Thyroid gland (tissue), 4 donors: Measurements from ENCODE around the gene CCSER1. TPM values are rescaled to one million over a fixed set of nuclear protein-coding genes. Genes with fewer than 3 reads are reported as not detected.

ENCODE experiments used
- DNase-seq, 2 donors: peaks; one replicate each; pipeline ENCODE4 v3.0.0-alpha.2; 2019
- H3K27ac ChIP-seq, 3 donors: fragments of 200-600 bp; sonication (generic); 1 replicate in 2 of 3; 2 replicates in 1 of 3; pipeline ENCODE4 v1.5.1; 2016 to 2019; ENCODE audit warnings: mild to moderate bottlenecking in 1 of 3, moderate library complexity in 1 of 3
- H3K27me3 ChIP-seq: fragments of 200-600 bp; sonication (generic); one replicate; pipeline ENCODE4 v1.5.1; 2019
- H3K36me3 ChIP-seq, 2 donors: fragments of 200-600 bp; sonication (generic); one replicate each; pipeline ENCODE4 v1.5.1; 2016 to 2019
- H3K4me1 ChIP-seq, 2 donors: fragments of 200-600 bp; sonication (generic); one replicate each; pipeline ENCODE4 v1.5.1; 2017 to 2019
- H3K4me3 ChIP-seq, 3 donors: fragments of 200-600 bp; sonication (generic); replicated peaks in 1 of 3; 1 replicate in 2 of 3; 2 replicates in 1 of 3; pipeline ENCODE4 v1.5.1; 2016; ENCODE audit warnings: mild to moderate bottlenecking in 1 of 3
- H3K9me3 ChIP-seq: fragments of 200-600 bp; sonication (generic); one replicate; pipeline ENCODE4 v1.5.1; 2017
- CTCF ChIP-seq, 6 experiments: fragments of 200-600 bp in 3 of 6; fragments of 450-650 bp in 3 of 6; sonication (generic) in 3 of 6; IDR thresholded peaks; one replicate each; pipeline ENCODE4 v1.5.1; 2016 to 2019; ENCODE audit warnings: antibody characterized with exemption in 6 of 6, mild to moderate bottlenecking in 2 of 6, inconsistent platforms in 1 of 6, moderate library complexity in 1 of 6
- POLR2A ChIP-seq, 2 donors: fragments of 450-650 bp; IDR thresholded peaks; one replicate each; pipeline ENCODE4 v1.6.1; 2017; ENCODE audit warnings: antibody characterized with exemption in 2 of 2, mild to moderate bottlenecking in 2 of 2, moderate library complexity in 1 of 2
- WGBS, 2 donors: methylation state at CpG; one replicate each; pipeline ENCODE4 v1.1.5; 2017; 5-methylcytosine and 5-hydroxymethylcytosine counted together
- intact Hi-C: fragments of 100-400 bp; cut with DNase I; formaldehyde crosslinking; loops from one replicate; pipeline ENCODE4 v1.15.1; 2023
- total RNA-seq, 4 donors: library from RNA; depleted of rRNA; stranded (reverse); fragments of >200 nt; gene quantifications; one replicate each; pipeline ENCODE4 v1.2.3, GENCODE V29; 2016

CCSER1 gene
- total RNA-seq, 4 donors from 2014 or later, result 37.7 to 52.3 (median 43.3) TPM

- no peak for TF ChIP-seq CTCF (IDR thresholded peaks at IDR 0.05)
- no peak for TF ChIP-seq POLR2A (IDR thresholded peaks at IDR 0.05)
These were observed 1157.3 kb downstream of the CCSER1 start for GRCh38 chr4:91284480-91284879.

GRCh38 chr4:91285487-91285886 is 1158.3 kb downstream of the CCSER1 start:
- Histone ChIP-seq H3K27me3 (no peaks in the 10 kb centered on the region), H3K27ac (no peak overlapping the region), H3K4me1 (no peaks in the 10 kb centered on the region), H3K36me3 (no peaks in the 10 kb centered on the region), H3K4me3 (no peak overlapping the region), H3K9me3 (no peaks in the 10 kb centered on the region)
- no peak for DNase-seq
- WGBS, 2 donors, result 91 to 94% methylated on average over 2 of the region's 2 CpGs
- intact Hi-C loops, result no loop called here
- TF ChIP-seq CTCF (IDR thresholded peaks at IDR 0.05) (no peak), POLR2A (IDR thresholded peaks at IDR 0.05) (no peak)

More at GRCh38 chr4:91284480-91284879, 1157.3 kb downstream of the CCSER1 start:
- H3K36me3 ChIP-seq, result no peaks in the 10 kb centered on the region
- WGBS, 2 donors, result 89 to 95% methylated on average over 3 of the region's 3 CpGs
- H3K27me3 ChIP-seq, result no peaks in the 10 kb centered on the region
- H3K4me3 ChIP-seq, result no peak overlapping the region
- no peaks in the 10 kb centered on the region for H3K4me1 ChIP-seq
- H3K9me3 ChIP-seq, result no peaks in the 10 kb centered on the region
- no peak overlapping the region for H3K27ac ChIP-seq
- DNase-seq, result no peak
- intact Hi-C loops, result no loop called here

- intact Hi-C loops, result no loop called here
- H3K27ac ChIP-seq, result no peak overlapping the region
- no peaks in the 10 kb centered on the region for H3K4me1 ChIP-seq
- H3K4me3 ChIP-seq, result no peak overlapping the region
- H3K36me3 ChIP-seq, result no peaks in the 10 kb centered on the region
- TF ChIP-seq CTCF (IDR thresholded peaks at IDR 0.05), result no peak
- TF ChIP-seq POLR2A (IDR thresholded peaks at IDR 0.05), result no peak
- WGBS, 2 donors, result 89% methylated on average over 2 of the region's 2 CpGs
- no peaks in the 10 kb centered on the region for H3K9me3 ChIP-seq
- no peaks in the 10 kb centered on the region for H3K27me3 ChIP-seq
- DNase-seq, result no peak
These were observed 1161.6 kb downstream of the CCSER1 start for GRCh38 chr4:91288702-91289311.

- TF ChIP-seq CTCF (IDR thresholded peaks at IDR 0.05) (no peak), POLR2A (IDR thresholded peaks at IDR 0.05) (no peak)
- intact Hi-C loops, result no loop called here
- Histone ChIP-seq H3K27me3 (no peaks in the 10 kb centered on the region), H3K4me1 (no peaks in the 10 kb centered on the region), H3K9me3 (no peaks in the 10 kb centered on the region), H3K27ac (no peak overlapping the region), H3K4me3 (no peak overlapping the region), H3K36me3 (no peaks in the 10 kb centered on the region)
- no peak for DNase-seq
- 94 to 95% methylated on average over 3 of the region's 3 CpGs for WGBS, 2 donors
These were observed 1171.0 kb downstream of the CCSER1 start for GRCh38 chr4:91298156-91298700.

- Histone ChIP-seq H3K4me3 (no peak overlapping the region), H3K9me3 (no peaks in the 10 kb centered on the region), H3K27me3 (no peaks in the 10 kb centered on the region), H3K4me1 (no peaks in the 10 kb centered on the region), H3K36me3 (no peaks in the 10 kb centered on the region), H3K27ac (no peak overlapping the region)
- intact Hi-C loops, result no loop called here
- TF ChIP-seq POLR2A (IDR thresholded peaks at IDR 0.05) (no peak), CTCF (IDR thresholded peaks at IDR 0.05) (no peak)
- WGBS, 2 donors, result 52 to 62% methylated on average over 1 of the region's 1 CpG
- no peak for DNase-seq
These were observed 1171.6 kb downstream of the CCSER1 start for GRCh38 chr4:91298824-91299223.
